A673 (cell line): ENCODE measurements around the gene DNAAF8.

Experiments used
- EZH2 ChIP-seq: fragments of 200-600 bp; sonication (generic); IDR thresholded peaks from 2 replicates; pipeline ENCODE4 v1.6.1; 2017; ENCODE audit warnings: borderline replicate concordance, low read depth, mild to moderate bottlenecking, mixed read lengths, antibody characterized with exemption, low read length; ENCODE audit not compliant: poor library complexity, severe bottlenecking
- TF ChIP-seq, protein P1 (sequence below): fragments of 300-800, 200-600 bp; sonication (generic); conservative IDR thresholded peaks from 2 replicates; pipeline ENCODE4 v1.5.1; 2017; ENCODE audit warnings: low read depth, mild to moderate bottlenecking, antibody characterized with exemption, low read length, moderate library complexity, mixed read lengths

DNA sequence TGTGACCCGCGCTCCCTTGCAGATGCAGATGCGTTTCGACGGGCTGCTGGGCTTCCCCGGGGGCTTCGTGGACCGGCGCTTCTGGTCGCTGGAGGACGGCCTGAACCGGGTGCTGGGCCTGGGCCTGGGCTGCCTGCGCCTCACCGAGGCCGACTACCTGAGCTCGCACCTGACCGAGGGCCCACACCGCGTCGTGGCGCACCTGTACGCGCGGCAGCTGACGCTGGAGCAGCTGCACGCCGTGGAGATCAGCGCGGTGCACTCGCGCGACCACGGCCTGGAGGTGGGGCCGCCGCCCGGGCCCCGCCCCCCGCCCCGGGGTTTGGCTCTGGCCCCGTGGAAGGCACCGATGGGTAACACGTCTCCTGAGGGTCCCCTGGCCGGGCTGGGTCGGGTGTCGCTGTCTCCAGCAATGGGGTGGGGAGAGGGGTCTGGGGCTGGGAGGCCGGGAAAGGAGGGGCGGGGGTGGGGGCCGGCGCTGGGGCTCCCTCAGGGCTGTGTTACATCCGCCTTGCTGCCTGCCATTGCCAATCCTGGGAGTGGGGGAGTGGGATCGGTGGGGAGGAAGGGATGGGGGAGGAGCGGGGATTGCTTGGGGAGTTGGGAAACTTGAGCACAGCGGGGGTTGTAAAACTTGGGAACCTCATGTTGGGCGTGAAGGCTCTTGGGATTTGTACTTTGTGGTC lies 40.2 kb upstream of the DNAAF8 start:
- TF ChIP-seq, protein P1, sequence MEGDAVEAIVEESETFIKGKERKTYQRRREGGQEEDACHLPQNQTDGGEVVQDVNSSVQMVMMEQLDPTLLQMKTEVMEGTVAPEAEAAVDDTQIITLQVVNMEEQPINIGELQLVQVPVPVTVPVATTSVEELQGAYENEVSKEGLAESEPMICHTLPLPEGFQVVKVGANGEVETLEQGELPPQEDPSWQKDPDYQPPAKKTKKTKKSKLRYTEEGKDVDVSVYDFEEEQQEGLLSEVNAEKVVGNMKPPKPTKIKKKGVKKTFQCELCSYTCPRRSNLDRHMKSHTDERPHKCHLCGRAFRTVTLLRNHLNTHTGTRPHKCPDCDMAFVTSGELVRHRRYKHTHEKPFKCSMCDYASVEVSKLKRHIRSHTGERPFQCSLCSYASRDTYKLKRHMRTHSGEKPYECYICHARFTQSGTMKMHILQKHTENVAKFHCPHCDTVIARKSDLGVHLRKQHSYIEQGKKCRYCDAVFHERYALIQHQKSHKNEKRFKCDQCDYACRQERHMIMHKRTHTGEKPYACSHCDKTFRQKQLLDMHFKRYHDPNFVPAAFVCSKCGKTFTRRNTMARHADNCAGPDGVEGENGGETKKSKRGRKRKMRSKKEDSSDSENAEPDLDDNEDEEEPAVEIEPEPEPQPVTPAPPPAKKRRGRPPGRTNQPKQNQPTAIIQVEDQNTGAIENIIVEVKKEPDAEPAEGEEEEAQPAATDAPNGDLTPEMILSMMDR, result no peak
- TF ChIP-seq EZH2, result no peak
